Measurements from ENCODE around the gene DHCR7. TPM values are rescaled to one million over a fixed set of nuclear protein-coding genes. Genes with fewer than 3 reads are reported as not detected.

The DHCR7 gene
- total RNA-seq, 1 donor from 2014 or later, result 36.7 TPM

GRCh38 chr11:71399341-71399740, 48.9 kb downstream of the DHCR7 start:
- H3K4me3 ChIP-seq, result no peak overlapping the region
- H3K27ac ChIP-seq, result no peak overlapping the region
- H3K36me3 ChIP-seq, result no peaks in the 10 kb centered on the region
- no peak overlapping the region for H3K4me2 ChIP-seq
- Mint-ChIP-seq H3K27me3 (ENCODE audit: insufficient read depth, low read depth) (peaks cover 11% of the 10 kb centered on the region), H3K4me3 (no peak overlapping the region), H3K27ac (no peak overlapping the region), H3K4me1 (peaks cover 6% of the 10 kb centered on the region), H3K36me3 (no peaks in the 10 kb centered on the region), H3K9me3 (peaks cover 6% of the 10 kb centered on the region)
- H3K9me3 ChIP-seq (ENCODE audit: low read depth), result no peaks in the 10 kb centered on the region
- H3F3A ChIP-seq (ENCODE audit: low read depth), result no peaks in the 10 kb centered on the region
- no peak for TF ChIP-seq EZH2phosphoT487 (IDR thresholded peaks at IDR 0.05)
- no peak for TF ChIP-seq EZH2 (IDR thresholded peaks at IDR 0.05)
- TF ChIP-seq, protein P1, sequence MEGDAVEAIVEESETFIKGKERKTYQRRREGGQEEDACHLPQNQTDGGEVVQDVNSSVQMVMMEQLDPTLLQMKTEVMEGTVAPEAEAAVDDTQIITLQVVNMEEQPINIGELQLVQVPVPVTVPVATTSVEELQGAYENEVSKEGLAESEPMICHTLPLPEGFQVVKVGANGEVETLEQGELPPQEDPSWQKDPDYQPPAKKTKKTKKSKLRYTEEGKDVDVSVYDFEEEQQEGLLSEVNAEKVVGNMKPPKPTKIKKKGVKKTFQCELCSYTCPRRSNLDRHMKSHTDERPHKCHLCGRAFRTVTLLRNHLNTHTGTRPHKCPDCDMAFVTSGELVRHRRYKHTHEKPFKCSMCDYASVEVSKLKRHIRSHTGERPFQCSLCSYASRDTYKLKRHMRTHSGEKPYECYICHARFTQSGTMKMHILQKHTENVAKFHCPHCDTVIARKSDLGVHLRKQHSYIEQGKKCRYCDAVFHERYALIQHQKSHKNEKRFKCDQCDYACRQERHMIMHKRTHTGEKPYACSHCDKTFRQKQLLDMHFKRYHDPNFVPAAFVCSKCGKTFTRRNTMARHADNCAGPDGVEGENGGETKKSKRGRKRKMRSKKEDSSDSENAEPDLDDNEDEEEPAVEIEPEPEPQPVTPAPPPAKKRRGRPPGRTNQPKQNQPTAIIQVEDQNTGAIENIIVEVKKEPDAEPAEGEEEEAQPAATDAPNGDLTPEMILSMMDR (IDR thresholded peaks at IDR 0.05), result no peak
- no peak overlapping the region for H2AFZ ChIP-seq (replicated peaks)
- no peaks in the 10 kb centered on the region for H3K79me2 ChIP-seq (ENCODE audit: low read depth)
- DNase-seq (ENCODE audit: low spot score), result no peak
- H3K27me3 ChIP-seq, result no peaks in the 10 kb centered on the region
- no peaks in the 10 kb centered on the region for H4K20me1 ChIP-seq (ENCODE audit: low read depth)
- H3K4me1 ChIP-seq, result peaks cover 4% of the 10 kb centered on the region
- H3K9ac ChIP-seq, result no peak overlapping the region

DNA sequence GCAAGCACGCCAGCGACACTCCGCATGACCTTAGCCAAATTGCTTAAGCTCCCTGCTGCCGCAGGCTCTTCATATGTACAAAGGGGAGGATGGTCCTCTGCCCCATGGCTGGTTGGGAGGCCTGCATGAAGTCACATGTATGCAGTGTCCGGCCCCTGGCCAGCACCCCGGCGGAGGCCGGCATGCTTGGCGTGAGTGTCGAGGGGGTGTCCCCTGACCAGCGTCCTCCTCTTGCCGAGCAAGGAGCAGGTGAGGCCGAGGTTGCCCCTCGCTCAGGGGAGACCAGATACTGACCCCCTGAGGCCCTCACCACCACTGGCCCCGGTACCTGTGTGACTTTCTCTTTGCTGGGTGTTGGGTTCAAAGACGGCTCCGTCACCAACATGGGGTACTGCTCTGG, 50.2 kb downstream of the DHCR7 start:
- H3K36me3 Mint-ChIP-seq, result no peaks in the 10 kb centered on the region
- no peak for DNase-seq (ENCODE audit: low spot score)
- Histone ChIP-seq H3K36me3 (no peaks in the 10 kb centered on the region), H2AFZ (replicated peaks) (no peak overlapping the region), H3K27me3 (peaks cover 1% of the 10 kb centered on the region), H3K9ac (no peak overlapping the region), H3K4me2 (no peak overlapping the region), H3K4me1 (peaks cover 4% of the 10 kb centered on the region), H4K20me1 (ENCODE audit: low read depth) (no peaks in the 10 kb centered on the region), H3F3A (ENCODE audit: low read depth) (no peaks in the 10 kb centered on the region), H3K4me3 (no peak overlapping the region), H3K79me2 (ENCODE audit: low read depth) (no peaks in the 10 kb centered on the region), H3K27ac (no peak overlapping the region), H3K9me3 (ENCODE audit: low read depth) (no peaks in the 10 kb centered on the region)
- H3K27ac Mint-ChIP-seq, result no peak overlapping the region
- no peak overlapping the region for H3K4me3 Mint-ChIP-seq
- no peak for TF ChIP-seq EZH2 (IDR thresholded peaks at IDR 0.05)
- TF ChIP-seq EZH2phosphoT487 (IDR thresholded peaks at IDR 0.05), result no peak
- TF ChIP-seq, protein P1 (IDR thresholded peaks at IDR 0.05), result no peak
- peaks cover 6% of the 10 kb centered on the region for H3K4me1 Mint-ChIP-seq
- peaks cover 6% of the 10 kb centered on the region for H3K9me3 Mint-ChIP-seq
- peaks cover 11% of the 10 kb centered on the region for H3K27me3 Mint-ChIP-seq (ENCODE audit: insufficient read depth, low read depth)

DNA sequence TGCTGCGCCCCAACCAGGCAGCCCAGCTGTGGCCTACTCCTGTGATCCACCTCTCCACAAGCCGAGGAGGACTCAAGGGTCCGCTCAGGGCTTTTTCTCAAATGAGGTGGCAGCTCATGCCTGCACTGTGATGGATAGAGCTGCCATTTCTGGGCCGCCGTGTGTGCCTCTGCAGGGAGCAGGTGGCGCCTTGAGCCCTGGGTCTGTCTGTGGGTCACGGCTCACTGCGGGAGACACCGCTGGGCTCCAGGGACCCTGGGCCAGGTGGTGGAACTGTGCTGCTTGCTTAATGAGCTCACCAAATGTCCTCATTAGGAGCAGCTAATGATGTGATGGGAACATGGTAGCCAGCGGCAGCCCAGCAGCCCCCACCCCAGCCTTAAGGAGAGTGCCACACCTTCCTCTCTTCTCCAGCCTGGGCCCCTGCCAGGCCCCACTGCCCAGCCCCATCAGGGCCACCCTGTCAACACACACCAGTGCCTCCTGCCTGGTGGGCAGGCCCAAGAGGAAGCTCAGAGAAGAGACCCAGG, 50.8 kb downstream of the DHCR7 start:
- Mint-ChIP-seq H3K27me3 (ENCODE audit: insufficient read depth, low read depth) (peaks cover 11% of the 10 kb centered on the region), H3K4me1 (peaks cover 6% of the 10 kb centered on the region), H3K4me3 (no peak overlapping the region), H3K9me3 (peaks cover 5% of the 10 kb centered on the region), H3K36me3 (no peaks in the 10 kb centered on the region), H3K27ac (no peak overlapping the region)
- Histone ChIP-seq H3K9me3 (ENCODE audit: low read depth) (no peaks in the 10 kb centered on the region), H3K4me1 (peaks cover 4% of the 10 kb centered on the region), H3K4me3 (no peak overlapping the region), H3K36me3 (no peaks in the 10 kb centered on the region), H3K27me3 (peaks cover 7% of the 10 kb centered on the region), H3K27ac (no peak overlapping the region), H3K79me2 (ENCODE audit: low read depth) (no peaks in the 10 kb centered on the region), H2AFZ (replicated peaks) (no peak overlapping the region), H3K9ac (no peak overlapping the region), H3F3A (ENCODE audit: low read depth) (no peaks in the 10 kb centered on the region), H4K20me1 (ENCODE audit: low read depth) (no peaks in the 10 kb centered on the region), H3K4me2 (no peak overlapping the region)
- DNase-seq (ENCODE audit: low spot score), result no peak
- no peak for TF ChIP-seq EZH2phosphoT487 (IDR thresholded peaks at IDR 0.05)
- TF ChIP-seq, protein P1 (IDR thresholded peaks at IDR 0.05), result no peak
- TF ChIP-seq EZH2 (IDR thresholded peaks at IDR 0.05), result no peak
